HCT116 (cell line): Measurements from ENCODE around the gene BLID.

Experiments used
- CTCF ChIP-seq, 3 experiments: fragments of 200-600 bp in 1 of 3; sonication (generic) in 1 of 3; IDR thresholded peaks in 2 of 3; conservative IDR thresholded peaks in 1 of 3; 2 replicates each; pipeline ENCODE4 v1.5.1; 2012 to 2017; ENCODE audit warnings: low read depth in 2 of 3, low read length in 2 of 3, antibody characterized with exemption in 1 of 3, borderline replicate concordance in 1 of 3, control low read depth in 1 of 3, mild to moderate bottlenecking in 1 of 3, mixed read lengths in 1 of 3, mixed run types in 1 of 3, moderate library complexity in 1 of 3; ENCODE audit not compliant: insufficient read depth in 1 of 3
- FOSL1 ChIP-seq: IDR thresholded peaks from 2 replicates; pipeline ENCODE4 v1.6.1; 2012; ENCODE audit warnings: low read depth
- JUND ChIP-seq: IDR thresholded peaks from 2 replicates; pipeline ENCODE4 v1.6.1; 2012
- MAX ChIP-seq: IDR thresholded peaks from 2 replicates; pipeline ENCODE4 v1.6.1; 2012
- POLR2A ChIP-seq: IDR thresholded peaks from 2 replicates; pipeline ENCODE4 v1.7.0; 2011; ENCODE audit warnings: borderline replicate concordance; ENCODE audit not compliant: insufficient read depth, insufficient read length; ENCODE audit errors: extremely low read depth
- POLR2AphosphoS5 ChIP-seq: IDR thresholded peaks from 2 replicates; pipeline ENCODE4 v1.6.1; 2011; ENCODE audit warnings: mild to moderate bottlenecking, low read depth, low read length, moderate library complexity
- SIN3A ChIP-seq: IDR thresholded peaks from 2 replicates; pipeline ENCODE4 v1.6.1; 2012; ENCODE audit warnings: low read depth
- SRF ChIP-seq: IDR thresholded peaks from 2 replicates; pipeline ENCODE4 v1.6.1; 2012; ENCODE audit warnings: low read depth
- TCF7L2 ChIP-seq: IDR thresholded peaks from 2 replicates; pipeline ENCODE4 v1.7.0; 2011; ENCODE audit warnings: borderline replicate concordance, inconsistent platforms; ENCODE audit not compliant: insufficient read depth, insufficient read length; ENCODE audit errors: extremely low read depth
- YY1 ChIP-seq: IDR thresholded peaks from 2 replicates; pipeline ENCODE4 v1.6.1; 2011; ENCODE audit warnings: low read length, low read depth, moderate library complexity, mild to moderate bottlenecking; ENCODE audit not compliant: insufficient replicate concordance; ENCODE audit errors: extremely low read depth
- TF ChIP-seq, protein P1 (sequence below): IDR thresholded peaks from 2 replicates; pipeline ENCODE4 v1.6.1; 2012; ENCODE audit warnings: low read depth

DNA sequence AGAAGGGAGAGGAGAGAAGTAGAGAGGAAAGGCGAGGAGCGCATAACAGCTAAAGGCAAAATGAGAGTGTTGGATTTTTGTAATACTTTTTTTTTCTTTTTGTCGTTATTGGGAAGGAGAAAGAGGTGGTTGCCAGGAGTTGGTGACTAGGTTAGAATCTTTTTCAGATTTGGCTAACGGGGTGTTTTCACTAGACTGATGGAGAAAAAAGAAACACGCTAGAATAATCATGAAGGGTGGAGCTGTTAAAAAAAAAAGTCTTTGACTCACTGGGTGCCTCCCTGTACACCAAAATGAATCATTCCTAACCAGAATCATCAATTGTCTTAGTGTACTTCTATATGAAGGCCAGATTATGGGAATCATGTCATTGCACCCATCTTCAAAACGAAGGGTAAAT is 12.7 kb downstream of the BLID start:
- no peak for TF ChIP-seq CTCF (IDR thresholded peaks at IDR 0.05 in 2 of 3, conservative IDR thresholded peaks at IDR 0.05 in 1 of 3; ENCODE audit: borderline replicate concordance in 1 of 3, insufficient read depth in 1 of 3, low read depth in 2 of 3, low read length in 2 of 3)
- TF ChIP-seq, protein P1, sequence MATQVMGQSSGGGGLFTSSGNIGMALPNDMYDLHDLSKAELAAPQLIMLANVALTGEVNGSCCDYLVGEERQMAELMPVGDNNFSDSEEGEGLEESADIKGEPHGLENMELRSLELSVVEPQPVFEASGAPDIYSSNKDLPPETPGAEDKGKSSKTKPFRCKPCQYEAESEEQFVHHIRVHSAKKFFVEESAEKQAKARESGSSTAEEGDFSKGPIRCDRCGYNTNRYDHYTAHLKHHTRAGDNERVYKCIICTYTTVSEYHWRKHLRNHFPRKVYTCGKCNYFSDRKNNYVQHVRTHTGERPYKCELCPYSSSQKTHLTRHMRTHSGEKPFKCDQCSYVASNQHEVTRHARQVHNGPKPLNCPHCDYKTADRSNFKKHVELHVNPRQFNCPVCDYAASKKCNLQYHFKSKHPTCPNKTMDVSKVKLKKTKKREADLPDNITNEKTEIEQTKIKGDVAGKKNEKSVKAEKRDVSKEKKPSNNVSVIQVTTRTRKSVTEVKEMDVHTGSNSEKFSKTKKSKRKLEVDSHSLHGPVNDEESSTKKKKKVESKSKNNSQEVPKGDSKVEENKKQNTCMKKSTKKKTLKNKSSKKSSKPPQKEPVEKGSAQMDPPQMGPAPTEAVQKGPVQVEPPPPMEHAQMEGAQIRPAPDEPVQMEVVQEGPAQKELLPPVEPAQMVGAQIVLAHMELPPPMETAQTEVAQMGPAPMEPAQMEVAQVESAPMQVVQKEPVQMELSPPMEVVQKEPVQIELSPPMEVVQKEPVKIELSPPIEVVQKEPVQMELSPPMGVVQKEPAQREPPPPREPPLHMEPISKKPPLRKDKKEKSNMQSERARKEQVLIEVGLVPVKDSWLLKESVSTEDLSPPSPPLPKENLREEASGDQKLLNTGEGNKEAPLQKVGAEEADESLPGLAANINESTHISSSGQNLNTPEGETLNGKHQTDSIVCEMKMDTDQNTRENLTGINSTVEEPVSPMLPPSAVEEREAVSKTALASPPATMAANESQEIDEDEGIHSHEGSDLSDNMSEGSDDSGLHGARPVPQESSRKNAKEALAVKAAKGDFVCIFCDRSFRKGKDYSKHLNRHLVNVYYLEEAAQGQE: no peak
- no peak for TF ChIP-seq MAX
- TF ChIP-seq SRF: no peak
- no peak for TF ChIP-seq POLR2A
- no peak for TF ChIP-seq JUND
- TF ChIP-seq POLR2AphosphoS5: no peak; the same call in 1 of the 2 replicates
- no peak for TF ChIP-seq YY1
- no peak for TF ChIP-seq FOSL1
- TF ChIP-seq SIN3A: no peak
- TF ChIP-seq TCF7L2: no peak
